HG02973 (cell line): ENCODE results near the gene GLIS1.

Source experiments
- ATAC-seq: cut with Tn5 transposase; IDR thresholded peaks from one replicate; pipeline ENCODE4 v1.9.1; 2021; ENCODE audit warnings: moderate library complexity; ENCODE audit not compliant: unreplicated experiment

GLIS1 gene

DNA sequence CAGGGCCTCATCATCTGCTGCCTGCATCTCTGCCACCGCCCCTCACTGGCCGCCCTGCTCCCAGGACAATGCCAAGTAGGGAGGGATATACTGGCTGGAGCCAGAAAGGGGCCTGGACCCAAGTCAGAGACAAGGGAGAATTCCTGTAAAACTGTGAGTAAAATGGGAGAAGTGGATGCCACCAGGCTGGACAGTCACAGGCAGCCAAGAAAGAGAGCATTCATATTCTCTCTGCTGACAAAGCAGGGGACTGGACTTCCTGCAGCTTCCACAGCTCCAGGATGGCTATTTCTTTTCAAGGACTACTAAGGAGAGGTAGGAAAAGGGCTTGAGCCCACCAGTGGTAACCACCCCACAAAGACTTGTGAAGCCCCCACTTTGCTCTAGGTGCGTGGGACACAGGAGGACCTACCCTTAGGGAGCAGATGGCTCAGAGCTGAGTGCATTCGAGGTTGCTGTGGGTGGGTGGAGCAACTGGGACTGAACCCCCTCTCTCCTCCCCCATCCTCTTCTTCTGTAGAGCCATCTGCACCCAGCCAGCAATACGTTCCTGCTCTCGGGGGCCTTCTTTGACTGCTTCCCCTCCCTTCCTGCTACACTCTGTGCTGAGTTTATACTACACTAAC, 57.5 kb downstream of the GLIS1 start:
- no peak for ATAC-seq

DNA sequence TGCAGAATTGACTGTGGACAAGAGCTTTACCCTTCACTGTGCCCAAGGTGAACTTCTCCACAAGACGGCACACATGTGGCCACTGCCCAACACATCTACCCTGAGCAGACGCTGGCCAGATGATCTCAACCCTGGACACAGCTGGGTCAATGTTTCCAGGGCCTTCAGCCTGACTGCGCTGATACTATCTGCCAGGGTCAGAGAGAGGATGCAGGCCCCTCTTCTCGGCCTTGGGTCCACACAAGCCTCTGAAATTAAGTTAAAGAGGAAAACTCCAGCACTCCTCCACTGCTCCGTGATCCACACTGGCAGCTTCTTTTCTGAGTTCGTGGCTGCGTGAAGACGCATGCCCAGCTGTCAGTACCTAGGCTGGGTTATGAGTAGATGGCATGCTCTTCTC, 58.1 kb downstream of the GLIS1 start:
- ATAC-seq: no peak

DNA sequence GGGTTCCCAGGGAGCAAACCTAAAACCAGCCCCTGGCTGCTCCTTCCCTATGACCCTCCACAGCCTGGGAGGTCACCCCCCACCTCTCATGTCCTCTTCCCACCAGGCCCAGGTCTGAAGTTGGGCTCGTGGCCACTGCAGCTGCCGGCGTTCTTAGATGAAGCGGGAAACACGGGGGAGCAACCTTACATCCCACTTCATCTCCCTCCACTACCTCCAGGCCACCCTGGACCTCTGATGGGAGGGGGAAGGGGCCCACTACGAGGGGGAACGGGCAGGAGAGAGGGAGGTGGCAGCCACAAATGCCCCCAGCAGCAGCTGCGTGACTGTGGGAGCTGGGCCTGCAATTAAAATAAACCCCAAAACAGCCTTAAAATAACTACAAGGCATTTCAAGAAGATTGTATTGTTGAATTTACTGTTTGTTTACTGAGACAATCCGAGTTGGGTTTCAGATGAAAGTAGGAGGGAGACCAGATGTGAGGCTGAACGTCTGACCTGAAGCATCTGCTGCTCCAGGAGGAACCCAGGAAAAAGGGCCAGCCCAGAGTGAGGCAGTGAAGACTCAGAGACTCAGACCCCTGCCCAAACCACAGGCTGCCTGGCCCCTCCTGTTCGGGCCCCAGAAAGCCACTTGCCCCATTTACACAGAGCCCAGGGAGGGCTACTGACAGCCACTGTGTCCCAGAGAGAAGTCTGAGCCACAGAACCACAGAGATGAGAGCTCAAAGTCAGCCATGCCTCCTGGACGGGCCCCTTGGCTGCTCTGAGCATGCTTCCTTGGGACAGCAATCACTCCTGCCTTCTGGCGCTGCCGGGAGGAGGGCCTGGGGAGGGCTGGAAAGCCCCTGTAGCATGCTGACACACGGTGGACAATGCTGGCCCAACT, 59.8 kb downstream of the GLIS1 start:
- no peak for ATAC-seq

DNA sequence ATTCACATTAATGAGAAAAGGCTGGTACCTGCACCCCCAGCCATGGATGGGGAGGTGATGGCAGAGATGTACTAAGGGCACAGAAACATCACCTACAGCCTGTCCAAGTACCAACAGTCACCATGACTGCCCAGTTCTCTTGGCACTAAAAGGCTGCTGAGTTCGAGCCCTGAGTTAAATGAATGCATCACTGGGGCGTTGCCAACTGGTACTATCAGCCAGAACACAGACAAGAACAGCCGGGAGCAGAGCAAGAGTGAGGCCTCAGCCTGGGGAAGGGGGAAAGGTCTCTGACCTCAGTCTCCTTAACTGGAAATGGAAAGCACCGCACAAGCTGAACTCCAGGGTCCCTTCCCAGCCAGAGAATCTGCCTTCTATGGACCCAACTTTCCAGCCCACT, 60.5 kb downstream of the GLIS1 start:
- no peak for ATAC-seq

DNA sequence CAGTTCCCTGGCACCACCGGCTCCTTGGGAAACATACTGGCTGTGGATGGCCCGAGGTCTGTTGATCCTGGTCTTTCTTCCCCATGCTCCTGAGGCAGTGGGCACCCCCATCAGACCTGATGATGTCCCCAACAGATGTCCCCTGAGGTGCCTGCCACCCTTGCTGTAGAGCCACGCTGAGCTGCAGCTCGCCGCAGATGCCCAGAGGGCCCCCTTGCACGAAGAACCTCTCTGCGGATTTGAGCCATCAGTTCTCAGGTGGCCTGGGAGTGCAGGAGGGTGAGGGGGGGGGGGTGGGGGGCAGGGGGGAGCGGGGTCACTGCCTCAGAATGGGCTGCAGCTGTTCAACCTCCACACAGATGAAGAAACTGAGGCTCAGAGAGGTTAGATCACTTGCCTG, 60.9 kb downstream of the GLIS1 start:
- no peak for ATAC-seq

DNA sequence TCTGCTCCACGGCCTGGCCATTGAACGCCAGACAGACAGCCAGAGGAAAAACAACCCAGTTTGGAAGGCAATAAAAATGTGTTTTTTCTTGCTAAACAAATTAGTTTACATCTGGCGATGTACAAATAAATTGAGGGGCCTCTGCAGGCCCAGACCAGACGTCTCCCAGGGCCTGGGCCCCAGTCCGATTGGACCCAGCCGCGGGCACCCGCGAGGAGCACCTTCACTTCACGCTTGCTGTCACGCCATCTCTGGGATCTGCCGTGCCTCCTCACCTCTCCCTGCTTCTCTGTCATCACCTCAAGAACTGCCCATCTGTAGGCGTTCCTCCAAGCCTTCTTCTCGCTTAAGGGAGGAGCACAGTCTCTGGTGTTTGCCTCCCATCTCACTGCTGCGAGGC, 61.5 kb downstream of the GLIS1 start:
- no peak for ATAC-seq

DNA sequence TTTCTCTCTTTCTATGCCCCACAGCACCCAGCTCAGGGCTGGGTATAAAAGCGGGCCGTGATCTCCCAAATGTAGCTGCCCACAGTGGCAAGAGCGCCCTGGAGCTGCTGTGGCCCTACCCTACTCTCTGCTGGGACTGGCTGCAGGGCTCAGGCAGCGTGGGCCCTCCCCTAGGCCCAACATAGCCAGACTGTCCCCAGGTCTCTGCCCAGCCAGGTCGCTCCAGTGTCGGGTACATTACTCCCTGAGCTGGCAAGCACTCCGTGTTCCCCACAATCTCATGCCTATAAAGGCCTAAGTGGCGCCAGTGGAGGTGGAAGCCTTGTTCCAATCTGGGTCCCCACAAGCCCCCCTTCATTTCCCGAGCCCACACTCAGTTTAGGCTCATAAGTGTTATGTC, 66.2 kb downstream of the GLIS1 start:
- no peak for ATAC-seq

DNA sequence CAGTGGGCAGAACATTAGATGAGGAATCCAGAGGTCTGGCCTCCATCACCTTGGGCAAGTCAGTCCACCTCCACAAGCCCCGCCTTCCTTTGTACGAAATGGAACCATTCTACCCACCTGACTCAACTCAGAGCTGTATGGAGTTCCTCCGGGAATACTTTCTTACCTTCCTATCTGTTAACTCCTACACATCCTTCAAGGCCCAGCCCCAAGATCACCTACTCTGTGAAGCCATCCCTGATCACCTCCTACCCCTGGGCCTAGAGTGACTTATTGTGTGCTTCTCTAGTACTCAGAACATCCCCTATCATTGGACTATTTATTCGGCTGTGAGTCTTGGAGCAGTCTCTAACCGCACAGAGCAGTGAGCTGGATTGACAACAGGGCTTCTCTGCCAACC, 66.7 kb downstream of the GLIS1 start:
- ATAC-seq: no peak

DNA sequence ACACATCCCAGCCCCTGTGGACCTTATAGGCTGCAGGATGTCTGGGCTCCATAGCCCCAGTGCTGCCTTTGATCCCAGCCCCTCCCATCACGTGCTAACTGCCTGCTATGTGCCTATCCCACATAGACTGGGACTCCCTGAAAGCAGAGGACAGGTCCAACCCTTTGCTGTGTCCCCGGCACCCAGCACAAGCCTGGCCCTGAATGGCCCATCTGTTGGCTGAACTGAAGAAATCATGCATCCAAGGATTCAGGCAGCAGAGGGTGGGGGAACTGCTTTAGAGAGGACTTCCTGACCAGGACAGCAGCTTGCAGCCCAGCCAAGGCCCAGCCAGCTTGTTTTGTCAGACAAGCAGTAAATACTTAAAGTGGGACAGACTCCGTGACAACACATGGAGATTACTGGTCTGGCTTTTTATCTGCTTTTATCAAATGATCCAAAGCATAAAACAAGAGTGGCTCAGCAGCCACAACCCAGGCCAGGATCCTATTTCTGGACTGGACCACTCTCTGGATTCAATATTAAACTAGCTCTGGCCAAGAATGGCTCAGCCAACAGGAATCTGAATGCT, 69.3 kb downstream of the GLIS1 start:
- no peak for ATAC-seq

DNA sequence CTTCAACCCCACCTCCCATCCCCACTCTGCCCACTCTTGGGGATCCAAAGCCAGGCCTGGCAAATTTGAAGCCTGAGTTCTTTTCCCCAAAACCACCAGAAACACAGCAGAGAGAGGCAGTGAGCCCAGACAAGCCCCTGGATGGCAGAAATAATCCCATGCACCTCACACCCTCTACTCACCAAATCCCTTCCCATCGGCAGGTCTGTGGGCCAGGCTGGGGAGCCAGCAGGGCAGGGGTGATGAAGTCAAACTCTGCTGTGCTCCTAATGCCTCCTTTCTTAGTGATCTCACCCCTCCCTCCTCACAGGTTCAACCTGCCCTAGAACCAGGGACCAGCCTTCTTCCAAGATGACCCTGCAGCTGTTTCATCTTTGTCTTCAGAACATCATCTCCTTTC, 72.4 kb downstream of the GLIS1 start:
- no peak for ATAC-seq

DNA sequence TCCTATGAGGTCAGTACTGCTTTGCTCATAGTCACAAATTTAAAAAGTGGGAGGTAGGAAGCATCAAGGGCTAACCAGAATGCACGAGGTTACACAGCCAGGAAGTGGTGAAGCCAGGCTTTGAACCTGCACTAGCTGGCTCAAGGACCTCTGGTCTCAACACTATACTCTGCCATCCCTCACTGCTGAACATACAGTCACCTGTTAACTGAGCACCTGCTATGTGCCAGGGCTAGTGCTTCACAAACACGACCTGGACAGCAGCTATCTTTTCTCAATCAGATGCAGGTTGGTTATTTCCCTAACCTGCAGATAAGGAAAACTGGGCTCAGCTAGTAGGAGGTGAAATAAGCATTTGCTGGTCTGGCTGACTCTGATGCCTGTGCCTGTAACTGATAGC, 73.0 kb downstream of the GLIS1 start:
- no peak for ATAC-seq

DNA sequence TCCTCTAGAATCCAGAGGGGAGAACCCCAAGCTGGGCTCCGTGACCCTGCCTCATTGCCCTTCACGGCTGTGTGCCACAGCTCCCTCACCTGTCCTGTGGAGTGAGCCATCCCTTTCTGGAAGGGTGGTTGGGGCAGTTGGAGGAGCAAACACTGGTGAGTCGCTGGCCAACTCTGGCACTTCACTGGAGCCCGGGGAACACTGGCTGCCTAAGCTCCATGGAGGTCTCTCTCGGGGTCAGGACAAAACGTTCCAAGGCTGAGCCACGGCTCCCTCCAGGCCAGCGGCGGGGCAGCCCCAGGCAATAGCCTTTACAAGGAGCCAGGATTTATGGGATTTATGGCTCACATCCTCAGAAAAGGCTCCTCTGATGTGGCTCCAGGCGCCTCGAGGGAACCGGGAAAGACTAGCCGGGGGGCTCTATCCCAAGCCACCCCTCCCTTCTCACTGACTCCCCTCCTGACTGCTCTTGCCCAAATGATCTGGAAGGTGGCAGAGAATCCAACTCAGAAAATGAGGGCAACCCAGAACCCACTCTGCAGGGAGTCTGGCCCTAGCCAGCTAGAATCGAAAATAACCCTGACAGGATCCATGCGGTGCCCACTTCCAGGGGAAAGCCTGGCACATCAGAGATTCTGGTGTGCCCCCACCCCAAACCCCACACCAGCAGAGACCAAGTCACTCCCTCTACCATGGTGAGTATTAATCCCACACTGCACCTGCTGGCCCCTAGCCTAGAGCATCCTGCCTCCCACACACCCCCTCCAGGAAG, 75.2 kb downstream of the GLIS1 start:
- no peak for ATAC-seq

DNA sequence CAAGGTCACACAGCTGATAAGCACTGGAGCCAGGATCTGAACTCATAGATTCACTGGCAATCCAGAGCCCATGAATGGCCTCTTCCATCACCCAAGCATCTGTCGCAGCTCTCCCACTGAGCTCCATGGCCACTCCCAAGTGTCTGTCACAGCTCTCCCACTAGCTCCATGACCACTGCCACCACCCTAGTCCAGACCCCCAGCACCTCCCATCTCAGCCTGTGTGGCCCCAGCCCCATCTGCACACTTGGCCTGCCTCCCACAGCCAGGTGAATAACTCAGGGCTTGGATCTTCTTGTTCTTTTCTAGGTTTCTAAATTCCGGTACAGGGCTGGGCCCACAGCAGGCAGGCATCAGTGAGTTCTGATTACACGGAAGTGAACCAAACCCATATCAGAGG, 76.0 kb downstream of the GLIS1 start:
- ATAC-seq: no peak

DNA sequence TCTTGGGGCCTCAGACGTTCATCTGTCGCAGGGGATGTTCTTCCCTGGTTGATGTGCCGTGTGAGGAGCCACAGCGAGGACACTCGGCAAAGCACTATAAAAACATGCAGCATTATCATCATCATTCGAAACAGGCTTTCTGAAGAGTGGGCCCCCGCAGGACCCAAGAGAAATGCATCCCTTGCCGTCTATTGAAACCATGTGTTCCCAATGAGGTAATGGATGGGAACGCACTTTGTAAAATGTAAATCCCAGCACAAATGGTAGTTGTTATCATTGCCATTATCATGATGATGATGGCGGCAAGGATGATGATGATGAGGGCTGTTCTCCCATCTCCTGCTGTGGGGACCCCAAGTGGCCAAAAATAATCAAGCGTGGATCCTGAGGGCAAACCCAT, 76.8 kb downstream of the GLIS1 start:
- ATAC-seq: no peak

DNA sequence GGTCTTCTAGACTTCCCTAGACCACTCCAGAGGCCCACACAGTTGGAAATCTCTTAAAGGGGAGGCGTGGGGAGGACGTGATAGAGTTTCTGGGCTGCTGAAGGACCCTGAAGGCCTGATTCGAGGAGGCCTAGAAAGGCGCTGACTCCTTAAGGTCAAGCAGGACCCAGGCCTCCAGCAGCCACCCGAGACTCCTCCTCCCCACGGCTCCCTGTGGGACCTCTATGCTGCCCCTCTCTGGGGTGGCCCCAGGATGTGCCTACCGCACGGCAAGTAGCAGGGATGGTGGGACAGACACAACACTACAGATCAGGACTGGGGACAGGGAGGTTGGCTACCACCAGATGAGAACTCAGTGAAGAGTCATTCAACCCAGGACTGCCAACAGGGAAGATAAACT, 77.5 kb downstream of the GLIS1 start:
- no peak for ATAC-seq

DNA sequence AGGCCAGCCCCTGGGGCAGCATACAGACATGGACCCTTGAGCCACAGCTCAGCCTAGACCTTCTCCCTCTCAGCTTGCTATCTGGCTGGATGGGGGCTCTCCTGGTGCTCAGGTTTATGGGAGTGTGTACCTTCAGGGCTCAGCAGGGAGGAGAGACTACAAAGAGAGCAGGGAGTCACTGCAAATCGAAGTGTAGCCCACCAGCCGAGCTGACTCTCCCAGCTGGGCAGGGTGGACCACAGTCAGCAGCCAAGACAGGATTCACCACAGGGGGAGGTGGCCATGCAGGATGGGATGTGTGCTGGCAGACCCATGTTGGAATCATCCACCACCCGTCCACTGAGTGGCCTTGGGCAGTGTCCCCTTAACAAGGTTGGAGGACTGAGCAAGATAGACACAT, 78.3 kb downstream of the GLIS1 start:
- ATAC-seq: no peak

DNA sequence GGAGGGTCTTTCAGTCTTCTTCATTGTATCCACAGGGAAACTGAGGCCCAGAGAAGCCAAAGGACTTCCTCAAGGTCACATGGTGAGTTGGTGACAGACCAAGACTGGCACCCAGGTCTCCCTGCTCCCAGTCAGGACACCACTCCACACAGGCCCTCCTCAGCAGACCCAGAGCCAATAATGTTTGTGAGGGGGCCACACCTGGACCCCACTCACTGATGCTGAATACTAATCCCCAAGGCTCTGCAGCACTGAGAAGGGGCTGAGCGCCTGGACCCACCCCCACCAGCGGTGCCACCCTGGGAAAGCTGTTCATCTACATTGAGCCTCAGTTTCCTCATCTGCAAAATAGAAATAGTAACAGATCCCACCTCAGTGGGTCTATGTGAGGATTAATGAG, 79.5 kb downstream of the GLIS1 start:
- ATAC-seq: no peak

DNA sequence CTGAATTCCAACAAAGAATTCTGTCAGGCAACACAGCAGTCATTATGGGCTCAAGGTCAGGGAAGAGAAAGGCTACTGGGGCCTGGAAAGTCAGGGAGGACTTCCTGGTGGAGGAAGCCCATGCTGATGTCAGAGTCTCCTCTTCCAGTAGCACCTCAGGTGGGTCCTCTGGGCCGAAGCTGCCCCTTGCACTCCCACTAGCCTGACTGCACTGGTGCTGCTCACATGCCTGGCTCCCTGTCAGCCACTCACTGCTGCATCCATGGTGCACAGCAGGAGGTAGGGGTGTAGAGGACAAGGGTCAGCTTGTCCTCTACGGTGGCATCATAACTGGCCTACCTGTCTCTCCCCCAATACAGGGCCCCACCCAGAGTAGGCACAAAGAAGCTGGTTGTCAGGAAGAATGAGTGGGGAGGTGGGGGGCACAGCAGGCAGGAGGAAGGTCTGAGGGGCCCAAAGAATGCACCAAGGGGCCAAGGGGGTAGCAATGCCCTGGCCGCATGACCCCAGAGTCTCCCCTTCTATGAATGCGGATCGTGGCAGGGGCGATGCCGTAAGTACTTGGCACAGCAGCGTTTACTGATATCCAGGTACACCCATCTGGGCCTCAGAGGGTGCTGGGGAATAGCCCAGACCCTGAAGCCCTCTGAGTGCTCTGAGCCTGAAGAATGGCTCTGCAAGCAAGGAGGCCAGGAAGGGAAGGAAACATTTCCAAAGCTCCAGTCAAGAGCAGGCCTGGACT, 80.3 kb downstream of the GLIS1 start:
- ATAC-seq: no peak

DNA sequence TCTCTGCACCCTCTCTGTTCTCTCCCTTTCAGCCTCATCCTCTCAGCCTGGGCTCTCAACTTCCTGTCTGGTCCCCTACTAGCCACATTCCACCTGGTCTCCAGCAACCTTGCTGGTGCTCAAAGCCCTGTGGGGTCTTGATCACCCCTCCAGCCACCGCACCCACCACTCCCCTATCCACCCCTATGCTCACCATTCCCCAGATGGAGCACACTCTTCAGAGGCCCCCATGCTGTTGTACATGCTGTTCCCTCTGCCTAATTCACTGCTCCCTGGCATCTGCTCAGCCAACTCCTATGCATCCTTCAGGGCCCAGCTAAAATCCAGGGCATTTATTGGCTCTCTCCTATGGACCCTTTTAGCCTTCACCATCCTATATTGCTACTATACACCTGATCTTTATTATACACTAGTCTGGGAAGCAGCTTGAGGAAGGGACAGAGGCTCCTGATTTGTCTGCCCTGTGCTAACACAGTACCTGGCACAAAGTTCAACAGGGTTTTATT, 81.0 kb downstream of the GLIS1 start:
- no peak for ATAC-seq

DNA sequence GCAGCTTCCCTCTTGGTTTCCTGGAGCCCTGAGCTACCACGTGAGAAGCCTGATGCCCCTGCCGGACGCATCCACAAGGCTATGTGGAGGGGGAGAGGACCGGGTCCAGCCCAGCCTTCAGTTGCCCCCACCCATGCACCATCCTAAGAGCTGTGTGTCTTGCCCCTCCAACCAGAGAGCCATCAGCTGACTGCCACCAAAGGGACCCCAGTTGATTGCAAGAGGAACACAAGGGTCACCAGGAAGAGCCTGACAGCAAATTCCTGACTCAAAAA, 81.5 kb downstream of the GLIS1 start:
- no peak for ATAC-seq
